K562 (cell line): ENCODE data around the gene COQ5. TPM values are rescaled to one million over a fixed set of nuclear protein-coding genes. Genes with fewer than 3 reads are reported as not detected.

ENCODE experiments used
- BCL6 ChIP-seq: fragments of 250-450 bp; sonication (Bioruptor Pico); IDR thresholded peaks from 2 replicates; pipeline ENCODE4 v1.4.0; 2020
- CGGBP1 ChIP-seq: fragments of 250-450 bp; sonication (Bioruptor Pico); IDR thresholded peaks from 2 replicates; pipeline ENCODE4 v1.9.0; 2021; ENCODE audit warnings: mild to moderate bottlenecking
- DDX20 ChIP-seq: fragments of 450-650 bp; IDR thresholded peaks from 2 replicates; pipeline ENCODE4 v1.6.1; 2016; ENCODE audit warnings: missing genetic modification characterization, low read depth, mild to moderate bottlenecking, missing compliant biosample characterization, moderate library complexity
- HDAC3 ChIP-seq: fragments of 450-650 bp; IDR thresholded peaks from 2 replicates; pipeline ENCODE4 v1.6.1; 2018; ENCODE audit warnings: borderline replicate concordance, mild to moderate bottlenecking, moderate library complexity; ENCODE audit not compliant: partially characterized antibody
- HMG20B ChIP-seq: fragments of 250-450 bp; sonication (Bioruptor Pico); IDR thresholded peaks from 2 replicates; pipeline ENCODE4 v1.5.0; 2021; ENCODE audit warnings: mild to moderate bottlenecking
- NCOA6 ChIP-seq: fragments of 450-650 bp; IDR thresholded peaks from 2 replicates; pipeline ENCODE4 v1.6.1; 2017; ENCODE audit warnings: mild to moderate bottlenecking
- RREB1 ChIP-seq: fragments of 250-450 bp; sonication (Bioruptor Pico); IDR thresholded peaks from 2 replicates; pipeline ENCODE4 v1.4.0; 2020
- SIN3B ChIP-seq: fragments of 450-650 bp; IDR thresholded peaks from 2 replicates; pipeline ENCODE4 v1.6.1; 2017; ENCODE audit warnings: low read depth, mild to moderate bottlenecking, moderate library complexity
- TEAD2 ChIP-seq: fragments of 450-650 bp; IDR thresholded peaks from 2 replicates; pipeline ENCODE4 v1.6.1; 2016; ENCODE audit warnings: missing genetic modification characterization, control low read depth, missing compliant biosample characterization
- ZNF280B ChIP-seq: fragments of 250-450 bp; sonication (Bioruptor Pico); IDR thresholded peaks from 2 replicates; pipeline ENCODE4 v1.5.1; 2021; ENCODE audit warnings: mild to moderate bottlenecking
- ZNF384 ChIP-seq: IDR thresholded peaks from 2 replicates; pipeline ENCODE4 v1.6.1; 2012; ENCODE audit warnings: low read depth, low read length, improper control_type of control experiment
- ZNF699 ChIP-seq: fragments of 250-450 bp; sonication (Bioruptor Pico); IDR thresholded peaks from 2 replicates; pipeline ENCODE4 v1.8.0; 2021; ENCODE audit warnings: mild to moderate bottlenecking, moderate library complexity; ENCODE audit not compliant: insufficient replicate concordance
- polyA plus RNA-seq, 8 experiments: library from polyadenylated mRNA; depleted of rRNA in 4 of 8; stranded (reverse) in 5 of 8; unstranded in 3 of 8; fragments of >200 nt; fragmentation: Nextera tagmentation in 2 of 8; fragmentation: Illumina TruSeq in 1 of 8; extraction: Ambion mirVana in 2 of 8; extraction: Trizol in 1 of 8; gene quantifications; 2 replicates each; pipeline versions ENCODE4 v1.2.1 to v1.2.3, GENCODE V29; 2011 to 2014; ENCODE audit warnings: inconsistent platforms in 1 of 8, missing spikeins in 1 of 8
- total RNA-seq, 7 experiments: library from RNA; depleted of rRNA in 6 of 7; stranded (reverse); fragments of >200 nt in 6 of 7; fragmentation: Illumina TruSeq in 2 of 7; extraction: Trizol in 2 of 7; gene quantifications; 2 replicates each; pipeline versions ENCODE4 v1.2.1 to v1.2.3, GENCODE V29; 2011 to 2021; ENCODE audit warnings: low replicate concordance in 1 of 7
- TF ChIP-seq, protein P1 (sequence below): sonication (generic); formaldehyde crosslinking; IDR thresholded peaks from 2 replicates; pipeline ENCODE4 v1.9.0; 2022; ENCODE audit warnings: mild to moderate bottlenecking, missing genetic modification reagents
- TF ChIP-seq, protein P2 (sequence below): sonication (generic); formaldehyde crosslinking; IDR thresholded peaks from 2 replicates; pipeline ENCODE4 v1.8.0; 2022; ENCODE audit warnings: mild to moderate bottlenecking, missing genetic modification reagents
- TF ChIP-seq, protein P3 (sequence below): fragments of 450-650 bp; IDR thresholded peaks from 2 replicates; pipeline ENCODE4 v1.6.1; 2016; ENCODE audit warnings: missing biosample characterization, missing genetic modification characterization
- TF ChIP-seq, protein P4 (sequence below): fragments of 250-450 bp; sonication (Bioruptor Pico); IDR thresholded peaks from 2 replicates; pipeline ENCODE4 v1.8.0; 2021; ENCODE audit warnings: mild to moderate bottlenecking, moderate library complexity

COQ5 gene
- total and polyA plus RNA-seq, 9 of the 15 experiments (the other 6 are each of a cell fraction or from before 2014, with no cell fraction given) = 19.2 to 59.7 (median 30.4) TPM

DNA sequence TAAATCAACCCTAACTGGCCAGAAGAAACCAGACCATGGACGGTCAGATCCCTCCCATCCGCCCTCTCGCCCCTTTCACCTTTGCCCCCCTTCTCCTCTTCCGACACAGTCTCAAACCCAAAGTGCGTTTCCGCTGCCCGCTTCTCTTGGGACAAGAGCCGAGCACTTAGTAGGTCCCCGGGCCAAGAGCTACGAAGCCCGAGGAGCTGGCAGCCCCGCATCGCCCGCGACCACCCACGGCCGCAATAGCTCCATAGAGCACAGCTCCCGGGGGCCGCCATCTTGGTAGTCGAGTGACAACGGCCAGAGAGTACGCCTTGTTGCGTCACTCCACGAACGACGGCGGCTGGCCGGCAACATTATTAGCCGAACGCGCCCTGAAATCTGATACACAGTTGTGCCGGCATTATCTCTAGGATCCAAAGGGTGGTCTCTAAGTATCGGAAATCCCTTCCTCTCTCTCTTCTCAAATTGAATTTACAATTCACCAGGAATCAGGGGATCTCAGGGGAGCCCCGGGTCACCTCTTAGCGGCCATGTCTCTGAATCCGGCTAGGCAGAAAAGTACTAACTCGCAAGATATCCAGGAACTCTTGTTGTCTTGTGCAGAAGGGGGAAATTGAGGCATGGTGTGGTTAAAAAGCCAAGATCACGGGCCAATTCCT, at the start of gene COQ5 (continued):
- no peak for TF ChIP-seq DDX20 (tag)
- TF ChIP-seq TEAD2 (tag) = no peak
- TF ChIP-seq, protein P1, sequence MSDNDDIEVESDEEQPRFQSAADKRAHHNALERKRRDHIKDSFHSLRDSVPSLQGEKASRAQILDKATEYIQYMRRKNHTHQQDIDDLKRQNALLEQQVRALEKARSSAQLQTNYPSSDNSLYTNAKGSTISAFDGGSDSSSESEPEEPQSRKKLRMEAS (CRISPR knock-in tag) = no peak
- TF ChIP-seq RREB1 = no peak
- no peak for TF ChIP-seq HMG20B (CRISPR knock-in tag)
- TF ChIP-seq BCL6 (CRISPR knock-in tag) = no peak
- no peak for TF ChIP-seq ZNF699
- TF ChIP-seq ZNF280B (CRISPR knock-in tag) = no peak
- peak; percentile 3; the same call in 1 of the 2 replicates for TF ChIP-seq ZNF384
- no peak for TF ChIP-seq NCOA6
- TF ChIP-seq HDAC3 = no peak
- TF ChIP-seq, protein P2, sequence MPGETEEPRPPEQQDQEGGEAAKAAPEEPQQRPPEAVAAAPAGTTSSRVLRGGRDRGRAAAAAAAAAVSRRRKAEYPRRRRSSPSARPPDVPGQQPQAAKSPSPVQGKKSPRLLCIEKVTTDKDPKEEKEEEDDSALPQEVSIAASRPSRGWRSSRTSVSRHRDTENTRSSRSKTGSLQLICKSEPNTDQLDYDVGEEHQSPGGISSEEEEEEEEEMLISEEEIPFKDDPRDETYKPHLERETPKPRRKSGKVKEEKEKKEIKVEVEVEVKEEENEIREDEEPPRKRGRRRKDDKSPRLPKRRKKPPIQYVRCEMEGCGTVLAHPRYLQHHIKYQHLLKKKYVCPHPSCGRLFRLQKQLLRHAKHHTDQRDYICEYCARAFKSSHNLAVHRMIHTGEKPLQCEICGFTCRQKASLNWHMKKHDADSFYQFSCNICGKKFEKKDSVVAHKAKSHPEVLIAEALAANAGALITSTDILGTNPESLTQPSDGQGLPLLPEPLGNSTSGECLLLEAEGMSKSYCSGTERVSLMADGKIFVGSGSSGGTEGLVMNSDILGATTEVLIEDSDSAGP (CRISPR knock-in tag) = no peak
- peak; percentile 90 for TF ChIP-seq SIN3B
- TF ChIP-seq, protein P3, sequence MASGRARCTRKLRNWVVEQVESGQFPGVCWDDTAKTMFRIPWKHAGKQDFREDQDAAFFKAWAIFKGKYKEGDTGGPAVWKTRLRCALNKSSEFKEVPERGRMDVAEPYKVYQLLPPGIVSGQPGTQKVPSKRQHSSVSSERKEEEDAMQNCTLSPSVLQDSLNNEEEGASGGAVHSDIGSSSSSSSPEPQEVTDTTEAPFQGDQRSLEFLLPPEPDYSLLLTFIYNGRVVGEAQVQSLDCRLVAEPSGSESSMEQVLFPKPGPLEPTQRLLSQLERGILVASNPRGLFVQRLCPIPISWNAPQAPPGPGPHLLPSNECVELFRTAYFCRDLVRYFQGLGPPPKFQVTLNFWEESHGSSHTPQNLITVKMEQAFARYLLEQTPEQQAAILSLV (tag) = peak; percentile 90
- TF ChIP-seq, protein P4, sequence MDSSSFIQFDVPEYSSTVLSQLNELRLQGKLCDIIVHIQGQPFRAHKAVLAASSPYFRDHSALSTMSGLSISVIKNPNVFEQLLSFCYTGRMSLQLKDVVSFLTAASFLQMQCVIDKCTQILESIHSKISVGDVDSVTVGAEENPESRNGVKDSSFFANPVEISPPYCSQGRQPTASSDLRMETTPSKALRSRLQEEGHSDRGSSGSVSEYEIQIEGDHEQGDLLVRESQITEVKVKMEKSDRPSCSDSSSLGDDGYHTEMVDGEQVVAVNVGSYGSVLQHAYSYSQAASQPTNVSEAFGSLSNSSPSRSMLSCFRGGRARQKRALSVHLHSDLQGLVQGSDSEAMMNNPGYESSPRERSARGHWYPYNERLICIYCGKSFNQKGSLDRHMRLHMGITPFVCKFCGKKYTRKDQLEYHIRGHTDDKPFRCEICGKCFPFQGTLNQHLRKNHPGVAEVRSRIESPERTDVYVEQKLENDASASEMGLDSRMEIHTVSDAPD (CRISPR knock-in tag) = no peak
- TF ChIP-seq CGGBP1 (CRISPR knock-in tag) = no peak
